OCI-LY1 (cell line): ENCODE measurements around the gene MTUS2.

ENCODE experiments used
- H2AFZ ChIP-seq: fragments of 200-600 bp; sonication (generic), shearing (Covaris generic); 2 replicates; pipeline ENCODE4 v1.6.0; 2014; ENCODE audit warnings: antibody characterized with exemption, mild to moderate bottlenecking, low read length
- H3F3A ChIP-seq: fragments of 200-600 bp; sonication (generic), shearing (Covaris generic); 2 replicates; pipeline ENCODE4 v1.6.0; 2014; ENCODE audit warnings: mild to moderate bottlenecking, antibody characterized with exemption, low read length, moderate library complexity; ENCODE audit not compliant: insufficient read depth
- H3K27ac ChIP-seq: fragments of 200-600 bp; sonication (generic); 2 replicates; pipeline ENCODE4 v1.5.1; 2014; ENCODE audit warnings: low read length, mixed run types, mild to moderate bottlenecking, low read depth; ENCODE audit not compliant: poor library complexity, severe bottlenecking
- H3K27me3 ChIP-seq: fragments of 200-600 bp; sonication (generic); 2 replicates; pipeline ENCODE4 v1.6.0; 2014; ENCODE audit warnings: antibody characterized with exemption, mild to moderate bottlenecking, low read length, moderate library complexity; ENCODE audit not compliant: insufficient read depth
- H3K36me3 ChIP-seq: fragments of 200-600 bp; sonication (generic); 2 replicates; pipeline ENCODE4 v1.6.1; 2014; ENCODE audit warnings: mild to moderate bottlenecking, antibody characterized with exemption, low read length, moderate library complexity, mixed read lengths; ENCODE audit not compliant: insufficient read depth
- H3K4me1 ChIP-seq: fragments of 200-600 bp; sonication (generic); 2 replicates; pipeline ENCODE4 v1.5.1; 2014; ENCODE audit warnings: mild to moderate bottlenecking, low read length, moderate library complexity; ENCODE audit not compliant: insufficient read depth, severe bottlenecking
- H3K4me2 ChIP-seq: fragments of 200-600 bp; sonication (generic), shearing (Covaris generic); 2 replicates; pipeline ENCODE4 v1.6.1; 2014; ENCODE audit warnings: low read length
- H3K4me3 ChIP-seq: fragments of 200-600 bp; sonication (generic); 2 replicates; pipeline ENCODE4 v1.5.1; 2014; ENCODE audit warnings: low read length, low read depth, mild to moderate bottlenecking, mixed read lengths; ENCODE audit not compliant: poor library complexity, severe bottlenecking
- H3K79me2 ChIP-seq: fragments of 200-600 bp; shearing (Covaris generic); 2 replicates; pipeline ENCODE4 v1.6.1; 2016; ENCODE audit warnings: mixed run types, low read length, mixed read lengths; ENCODE audit not compliant: insufficient read depth
- H3K9ac ChIP-seq: fragments of 200-600 bp; sonication (generic), shearing (Covaris generic); 2 replicates; pipeline ENCODE4 v1.6.1; 2014; ENCODE audit warnings: mild to moderate bottlenecking, low read length, mixed read lengths
- H3K9me2 ChIP-seq: fragments of 200-600 bp; sonication (generic), shearing (Covaris generic); 2 replicates; pipeline ENCODE4 v1.6.1; 2014; ENCODE audit warnings: low read depth, mild to moderate bottlenecking, low read length, mixed read lengths
- H3K9me3 ChIP-seq: fragments of 200-600 bp; shearing (Covaris generic); 2 replicates; pipeline ENCODE4 v1.6.1; 2014; ENCODE audit warnings: low read length, mixed read lengths
- H4K20me1 ChIP-seq: fragments of 200-600 bp; sonication (generic), shearing (Covaris generic); 2 replicates; pipeline ENCODE4 v1.6.0; 2016; ENCODE audit warnings: mild to moderate bottlenecking, low read length; ENCODE audit not compliant: insufficient read depth
- CTCF ChIP-seq: fragments of 200-600 bp; sonication (generic), shearing (Covaris generic); IDR thresholded peaks from 2 replicates; pipeline ENCODE4 v1.5.1; 2017; ENCODE audit warnings: mild to moderate bottlenecking, antibody characterized with exemption, low read length, moderate library complexity, mixed read lengths
- EZH2 ChIP-seq: fragments of 200-600 bp; sonication (generic), shearing (Covaris generic); IDR thresholded peaks from 2 replicates; pipeline ENCODE4 v1.8.0; 2017; ENCODE audit warnings: borderline replicate concordance, mixed run types, mild to moderate bottlenecking, antibody characterized with exemption, low read length, moderate library complexity, mixed read lengths

Gene MTUS2

GRCh38 chr13:28922341-28922740 is 102.2 kb downstream of the MTUS2 start:
- no peaks in the 10 kb centered on the region for H3K9me3 ChIP-seq
- no peak overlapping the region for H3K9ac ChIP-seq
- no peak overlapping the region for H3K4me2 ChIP-seq
- no peak overlapping the region for H2AFZ ChIP-seq
- H4K20me1 ChIP-seq = no peaks in the 10 kb centered on the region
- no peak for TF ChIP-seq CTCF
- TF ChIP-seq EZH2 = no peak
- H3K9me2 ChIP-seq = no peaks in the 10 kb centered on the region
- H3K27ac ChIP-seq = no peak overlapping the region
- H3K4me3 ChIP-seq = no peak overlapping the region
- no peaks in the 10 kb centered on the region for H3F3A ChIP-seq
- no peaks in the 10 kb centered on the region for H3K4me1 ChIP-seq
- H3K36me3 ChIP-seq = no peaks in the 10 kb centered on the region
- H3K79me2 ChIP-seq = no peaks in the 10 kb centered on the region
- H3K27me3 ChIP-seq = no peaks in the 10 kb centered on the region

- no peaks in the 10 kb centered on the region for H3K27me3 ChIP-seq
- H3K9me2 ChIP-seq = no peaks in the 10 kb centered on the region
These were observed 115.0 kb downstream of the MTUS2 start for GRCh38 chr13:28935104-28935503.

GRCh38 chr13:28942906-28943305 is 122.8 kb downstream of the MTUS2 start:
- no peaks in the 10 kb centered on the region for H3K27me3 ChIP-seq
- H3K9ac ChIP-seq = no peak overlapping the region
- H3F3A ChIP-seq = no peaks in the 10 kb centered on the region
- no peak overlapping the region for H3K4me2 ChIP-seq
- no peaks in the 10 kb centered on the region for H3K4me1 ChIP-seq
- no peak overlapping the region for H2AFZ ChIP-seq
- H3K36me3 ChIP-seq = no peaks in the 10 kb centered on the region
- no peak overlapping the region for H3K4me3 ChIP-seq
- no peak overlapping the region for H3K27ac ChIP-seq
- TF ChIP-seq EZH2 (no peak), CTCF (no peak)
- H3K79me2 ChIP-seq = no peaks in the 10 kb centered on the region
- no peaks in the 10 kb centered on the region for H3K9me3 ChIP-seq
- no peaks in the 10 kb centered on the region for H4K20me1 ChIP-seq
- H3K9me2 ChIP-seq = no peaks in the 10 kb centered on the region

More at GRCh38 chr13:28935104-28935503, 115.0 kb downstream of the MTUS2 start:
- no peak overlapping the region for H3K4me2 ChIP-seq
- no peaks in the 10 kb centered on the region for H3K9me3 ChIP-seq
- no peaks in the 10 kb centered on the region for H4K20me1 ChIP-seq
- no peaks in the 10 kb centered on the region for H3F3A ChIP-seq
- H3K4me3 ChIP-seq = no peak overlapping the region
- no peaks in the 10 kb centered on the region for H3K4me1 ChIP-seq
- no peaks in the 10 kb centered on the region for H3K79me2 ChIP-seq
- no peaks in the 10 kb centered on the region for H3K36me3 ChIP-seq
- H3K27ac ChIP-seq = no peak overlapping the region
- no peak overlapping the region for H3K9ac ChIP-seq
- TF ChIP-seq CTCF (no peak), EZH2 (no peak)
- H2AFZ ChIP-seq = no peak overlapping the region
